Smooth muscle cell of the brain vasculature (primary cell): ENCODE measurements around the gene ADD3.
"Not testable (repeated sequence)": the region's sequence is repeated elsewhere in the genome, so short reads cannot be mapped to it uniquely, and the experiment has no call there.

Experiments used
- DNase-seq: peaks from one replicate; pipeline ENCODE4 v3.0.0-alpha.2; 2012; ENCODE audit warnings: low read depth, low spot score

ADD3 gene

GRCh38 chr10:110033701-110034235 lies 26.0 kb downstream of the ADD3 start:
- DNase-seq: no peak

- DNase-seq: no peak
Observed at GRCh38 chr10:110034596-110034995, 26.8 kb downstream of the ADD3 start.

GRCh38 chr10:110035070-110035921 lies 27.5 kb downstream of the ADD3 start:
- no peak for DNase-seq

GRCh38 chr10:110036640-110037039 lies 28.9 kb downstream of the ADD3 start:
- no peak for DNase-seq

- DNase-seq: no peak
Observed at GRCh38 chr10:110039254-110039653, 31.5 kb downstream of the ADD3 start.

GRCh38 chr10:110040108-110040507 lies 32.3 kb downstream of the ADD3 start:
- no peak for DNase-seq

GRCh38 chr10:110040767-110041478 lies 33.1 kb downstream of the ADD3 start:
- no peak for DNase-seq

GRCh38 chr10:110041479-110041829 lies 33.7 kb downstream of the ADD3 start:
- DNase-seq: no peak

GRCh38 chr10:110042181-110042580 lies 34.4 kb downstream of the ADD3 start:
- no peak for DNase-seq

- no peak for DNase-seq
Observed at GRCh38 chr10:110042891-110043290, 35.1 kb downstream of the ADD3 start.

- DNase-seq: no peak
Observed at GRCh38 chr10:110044681-110045080, 36.9 kb downstream of the ADD3 start.

GRCh38 chr10:110045772-110046171 lies 38.0 kb downstream of the ADD3 start:
- DNase-seq: no peak

- DNase-seq: not testable (repeated sequence)
Observed at GRCh38 chr10:110048145-110048544, 40.4 kb downstream of the ADD3 start.

- no peak for DNase-seq
Observed at GRCh38 chr10:110048781-110049180, 41.0 kb downstream of the ADD3 start.

- DNase-seq: not testable (repeated sequence)
Observed at GRCh38 chr10:110049889-110050591, 42.3 kb downstream of the ADD3 start.

- DNase-seq: no peak
Observed at GRCh38 chr10:110051487-110051886, 43.7 kb downstream of the ADD3 start.

GRCh38 chr10:110052916-110053315 lies 45.1 kb downstream of the ADD3 start:
- no peak for DNase-seq

- no peak for DNase-seq
Observed at GRCh38 chr10:110056822-110057221, 49.0 kb downstream of the ADD3 start.

- no peak for DNase-seq
Observed at GRCh38 chr10:110057456-110057855, 49.7 kb downstream of the ADD3 start.

GRCh38 chr10:110058212-110058611 lies 50.4 kb downstream of the ADD3 start:
- no peak for DNase-seq

- DNase-seq: no peak
Observed at GRCh38 chr10:110059925-110060324, 52.1 kb downstream of the ADD3 start.

- no peak for DNase-seq
Observed at GRCh38 chr10:110061687-110062086, 53.9 kb downstream of the ADD3 start.
